ENCODE measurements around the gene DDX20. TPM values are rescaled to one million over a fixed set of nuclear protein-coding genes. Genes with fewer than 3 reads are reported as not detected.

The DDX20 gene
- total RNA-seq, 4 donors from 2014 or later = 11.9 to 21.5 (median 16.2) TPM

GRCh38 chr1:111723091-111723806 lies 32.5 kb upstream of the DDX20 start:
- no peak for TF ChIP-seq POLR2A (IDR thresholded peaks at IDR 0.05)
- no peak for TF ChIP-seq CTCF (IDR thresholded peaks at IDR 0.05)
- intact Hi-C loops (cut with DNase I; ENCODE audit: low total_unique reads) = no loop called here
- WGBS, 2 donors = 66 to 74% methylated on average over 7 of the region's 7 CpGs
- no peak overlapping the region for H3K4me3 ChIP-seq (ENCODE audit: low read depth, poor library complexity, severe bottlenecking)
- DNase-seq (ENCODE audit: low spot score in 2 of 2) = no peak

GRCh38 chr1:111723871-111724270 lies 31.8 kb upstream of the DDX20 start:
- DNase-seq (ENCODE audit: low spot score in 2 of 2) = no peak
- no peak overlapping the region for H3K4me3 ChIP-seq (ENCODE audit: low read depth, poor library complexity, severe bottlenecking)
- TF ChIP-seq POLR2A (IDR thresholded peaks at IDR 0.05) (no peak), CTCF (IDR thresholded peaks at IDR 0.05) (no peak)
- intact Hi-C loops (cut with DNase I; ENCODE audit: low total_unique reads) = no loop called here
- WGBS, 2 donors = 6 to 39% methylated on average over 1 of the region's 1 CpG

GRCh38 chr1:111725192-111725591 lies 30.5 kb upstream of the DDX20 start:
- intact Hi-C loops (cut with DNase I; ENCODE audit: low total_unique reads) = no loop called here
- peak in 1 of 2 donors; percentile 82 for DNase-seq (ENCODE audit: low spot score in 2 of 2)
- 56 to 60% methylated on average over 5 of the region's 5 CpGs for WGBS, 2 donors
- no peak overlapping the region for H3K4me3 ChIP-seq (ENCODE audit: low read depth, poor library complexity, severe bottlenecking)
- no peak for TF ChIP-seq CTCF (IDR thresholded peaks at IDR 0.05)
- no peak for TF ChIP-seq POLR2A (IDR thresholded peaks at IDR 0.05)

- H3K4me3 ChIP-seq (ENCODE audit: low read depth, poor library complexity, severe bottlenecking) = no peak overlapping the region
- TF ChIP-seq POLR2A (IDR thresholded peaks at IDR 0.05) (no peak), CTCF (IDR thresholded peaks at IDR 0.05) (no peak)
- WGBS, 2 donors = 83 to 94% methylated on average over 18 of the region's 18 CpGs
- intact Hi-C loops (cut with DNase I; ENCODE audit: low total_unique reads) = no loop called here
- DNase-seq (ENCODE audit: low spot score in 2 of 2) = no peak
These were observed 28.6 kb upstream of the DDX20 start for GRCh38 chr1:111727056-111727455.

GRCh38 chr1:111729271-111729921 lies 26.3 kb upstream of the DDX20 start:
- 41 to 54% methylated on average over 7 to 8 of the region's 8 CpGs for WGBS, 2 donors
- TF ChIP-seq POLR2A (IDR thresholded peaks at IDR 0.05) = no peak
- no peak for TF ChIP-seq CTCF (IDR thresholded peaks at IDR 0.05)
- no peak overlapping the region for H3K4me3 ChIP-seq (ENCODE audit: low read depth, poor library complexity, severe bottlenecking)
- intact Hi-C loops (cut with DNase I; ENCODE audit: low total_unique reads) = no loop called here
- DNase-seq (ENCODE audit: low spot score in 2 of 2) = peak in 1 of 2 donors; percentile 75
